Measurements from ENCODE around the gene POLRMT. TPM values are rescaled to one million over a fixed set of nuclear protein-coding genes. Genes with fewer than 3 reads are reported as not detected.

POLRMT gene
- total and polyA plus RNA-seq, 4 donors = 16.0 to 41.4 (median 35.1) TPM

DNA sequence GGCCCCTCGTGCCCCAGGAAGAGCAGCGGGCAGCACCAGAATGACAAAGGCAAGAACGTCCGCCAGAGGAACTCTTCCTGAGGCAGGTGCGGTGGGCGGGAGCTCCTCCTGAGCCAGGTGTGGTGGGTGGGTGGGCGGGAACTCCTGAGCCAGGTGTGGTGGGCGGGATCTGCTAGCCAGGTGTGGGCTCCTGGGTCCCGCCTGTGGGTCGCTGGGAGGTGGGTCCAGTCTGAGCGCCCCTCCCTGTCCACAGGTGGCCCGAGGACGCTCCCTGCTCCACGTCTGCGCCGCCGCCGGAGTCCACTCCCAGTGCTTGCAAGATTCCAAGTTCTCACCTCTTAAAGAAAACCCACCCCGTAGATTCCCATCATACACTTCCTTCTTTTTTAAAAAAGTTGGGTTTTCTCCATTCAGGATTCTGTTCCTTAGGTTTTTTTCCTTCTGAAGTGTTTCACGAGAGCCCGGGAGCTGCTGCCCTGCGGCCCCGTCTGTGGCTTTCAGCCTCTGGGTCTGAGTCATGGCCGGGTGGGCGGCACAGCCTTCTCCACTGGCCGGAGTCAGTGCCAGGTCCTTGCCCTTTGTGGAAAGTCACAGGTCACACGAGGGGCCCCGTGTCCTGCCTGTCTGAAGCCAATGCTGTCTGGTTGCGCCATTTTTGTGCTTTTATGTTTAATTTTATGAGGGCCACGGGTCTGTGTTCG is 50.7 kb downstream of the POLRMT start (continued):
- TF ChIP-seq HNF4A (conservative IDR thresholded peaks at IDR 0.05) = no peak

DNA sequence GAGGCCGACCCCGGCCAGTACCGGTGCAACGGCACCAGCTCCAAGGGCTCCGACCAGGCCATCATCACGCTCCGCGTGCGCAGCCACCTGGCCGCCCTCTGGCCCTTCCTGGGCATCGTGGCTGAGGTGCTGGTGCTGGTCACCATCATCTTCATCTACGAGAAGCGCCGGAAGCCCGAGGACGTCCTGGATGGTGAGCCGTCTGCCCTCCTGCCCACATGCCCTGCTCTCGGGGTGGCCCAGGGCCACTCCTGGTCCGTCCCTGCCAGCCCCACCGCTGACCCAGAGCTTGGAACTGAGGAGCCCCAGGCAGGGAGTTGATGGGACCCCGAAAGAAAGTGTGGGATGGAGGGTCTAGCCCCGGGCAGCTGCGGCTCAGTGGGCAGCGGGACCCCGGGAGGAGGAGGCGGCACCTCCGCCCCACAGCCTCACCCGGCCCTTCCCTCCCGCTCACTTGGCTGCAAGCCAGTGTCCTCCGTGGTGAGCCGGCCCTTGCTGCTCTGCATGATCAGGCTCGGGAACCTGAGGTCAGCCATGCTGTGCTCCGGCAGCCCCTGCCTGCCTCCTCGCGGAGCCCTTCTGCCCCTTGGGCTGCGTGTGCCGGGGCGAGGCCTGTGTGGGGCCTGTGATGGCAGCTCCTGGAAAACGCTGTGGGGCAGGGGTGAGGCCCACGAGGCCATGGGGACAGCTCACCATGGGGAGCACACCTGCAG is 51.8 kb downstream of the POLRMT start:
- Histone ChIP-seq H3K4me3 (ENCODE audit: low read depth in 1 of 3, low read length in 3 of 3) (no peak overlapping the region), H3K9ac (ENCODE audit: low read depth in 1 of 2, low read length in 2 of 2) (no peak overlapping the region), H3K4me1 (ENCODE audit: control insufficient read depth in 4 of 4, insufficient read depth in 4 of 4, low read length in 3 of 4) (peaks cover 0 to 3% (median 3%) of the 10 kb centered on the region in 4 donors), H3K9me3 (ENCODE audit: control insufficient read depth in 4 of 4, low read length in 3 of 4) (no peaks in the 10 kb centered on the region), H3K27ac (ENCODE audit: low read depth in 1 of 2, low read length in 2 of 2) (no peak overlapping the region), H3K36me3 (ENCODE audit: control insufficient read depth in 4 of 4, insufficient read depth in 3 of 4, low read depth in 1 of 4, low read length in 3 of 4) (peaks cover 9 to 24% (median 13%) of the 10 kb centered on the region in 4 donors), H3K27me3 (ENCODE audit: control insufficient read depth in 4 of 4, insufficient read depth in 4 of 4, low read length in 3 of 4) (no peaks in the 10 kb centered on the region)
- WGBS = 93% methylated on average over 40 of the region's 40 CpGs
- TF ChIP-seq NR2F2 (IDR thresholded peaks at IDR 0.05) (no peak), GABPA (IDR thresholded peaks at IDR 0.05 in 1 of 2, conservative IDR thresholded peaks at IDR 0.05 in 1 of 2) (no peak), HNF4A (conservative IDR thresholded peaks at IDR 0.05) (no peak), EGR1 (IDR thresholded peaks at IDR 0.05; ENCODE audit: low read depth in 2 of 2) (no peak), REST (IDR thresholded peaks at IDR 0.05) (no peak), FOXA2 (IDR thresholded peaks at IDR 0.05) (no peak), RAD21 (IDR thresholded peaks at IDR 0.05) (no peak), FOXA1 (IDR thresholded peaks at IDR 0.05) (no peak), JUND (IDR thresholded peaks at IDR 0.05) (no peak), HNF4G (IDR thresholded peaks at IDR 0.05) (no peak)
- DNase-seq (ENCODE audit: low spot score) = no peak

- Histone ChIP-seq H3K36me3 (ENCODE audit: control insufficient read depth in 4 of 4, insufficient read depth in 3 of 4, low read depth in 1 of 4, low read length in 3 of 4) (peaks cover 9 to 24% (median 13%) of the 10 kb centered on the region in 4 donors), H3K4me3 (ENCODE audit: low read depth in 1 of 3, low read length in 3 of 3) (no peak overlapping the region), H3K4me1 (ENCODE audit: control insufficient read depth in 4 of 4, insufficient read depth in 4 of 4, low read length in 3 of 4) (peaks cover 9 to 11% (median 10%) of the 10 kb centered on the region in 4 donors), H3K9me3 (ENCODE audit: control insufficient read depth in 4 of 4, low read length in 3 of 4) (no peaks in the 10 kb centered on the region), H3K27ac (ENCODE audit: low read depth in 1 of 2, low read length in 2 of 2) (no peak overlapping the region), H3K9ac (ENCODE audit: low read depth in 1 of 2, low read length in 2 of 2) (no peak overlapping the region), H3K27me3 (ENCODE audit: control insufficient read depth in 4 of 4, insufficient read depth in 4 of 4, low read length in 3 of 4) (no peaks in the 10 kb centered on the region)
- TF ChIP-seq YY1 (IDR thresholded peaks at IDR 0.05) (no peak), EGR1 (IDR thresholded peaks at IDR 0.05; ENCODE audit: low read depth in 2 of 2) (no peak), JUND (IDR thresholded peaks at IDR 0.05) (no peak), GABPA (IDR thresholded peaks at IDR 0.05 in 1 of 2, conservative IDR thresholded peaks at IDR 0.05 in 1 of 2) (no peak), FOXA1 (IDR thresholded peaks at IDR 0.05) (no peak), REST (IDR thresholded peaks at IDR 0.05) (no peak), CTCF (IDR thresholded peaks at IDR 0.05; ENCODE audit: low read depth, low read length, missing input control) (no peak), TAF1 (conservative IDR thresholded peaks at IDR 0.05) (no peak), RAD21 (IDR thresholded peaks at IDR 0.05) (no peak)
- TF ChIP-seq, protein P1, sequence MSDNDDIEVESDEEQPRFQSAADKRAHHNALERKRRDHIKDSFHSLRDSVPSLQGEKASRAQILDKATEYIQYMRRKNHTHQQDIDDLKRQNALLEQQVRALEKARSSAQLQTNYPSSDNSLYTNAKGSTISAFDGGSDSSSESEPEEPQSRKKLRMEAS (IDR thresholded peaks at IDR 0.05) = no peak
- TF ChIP-seq, protein P2, sequence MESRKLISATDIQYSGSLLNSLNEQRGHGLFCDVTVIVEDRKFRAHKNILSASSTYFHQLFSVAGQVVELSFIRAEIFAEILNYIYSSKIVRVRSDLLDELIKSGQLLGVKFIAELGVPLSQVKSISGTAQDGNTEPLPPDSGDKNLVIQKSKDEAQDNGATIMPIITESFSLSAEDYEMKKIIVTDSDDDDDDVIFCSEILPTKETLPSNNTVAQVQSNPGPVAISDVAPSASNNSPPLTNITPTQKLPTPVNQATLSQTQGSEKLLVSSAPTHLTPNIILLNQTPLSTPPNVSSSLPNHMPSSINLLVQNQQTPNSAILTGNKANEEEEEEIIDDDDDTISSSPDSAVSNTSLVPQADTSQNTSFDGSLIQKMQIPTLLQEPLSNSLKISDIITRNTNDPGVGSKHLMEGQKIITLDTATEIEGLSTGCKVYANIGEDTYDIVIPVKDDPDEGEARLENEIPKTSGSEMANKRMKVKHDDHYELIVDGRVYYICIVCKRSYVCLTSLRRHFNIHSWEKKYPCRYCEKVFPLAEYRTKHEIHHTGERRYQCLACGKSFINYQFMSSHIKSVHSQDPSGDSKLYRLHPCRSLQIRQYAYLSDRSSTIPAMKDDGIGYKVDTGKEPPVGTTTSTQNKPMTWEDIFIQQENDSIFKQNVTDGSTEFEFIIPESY (IDR thresholded peaks at IDR 0.05) = no peak
- TF ChIP-seq, protein P3, sequence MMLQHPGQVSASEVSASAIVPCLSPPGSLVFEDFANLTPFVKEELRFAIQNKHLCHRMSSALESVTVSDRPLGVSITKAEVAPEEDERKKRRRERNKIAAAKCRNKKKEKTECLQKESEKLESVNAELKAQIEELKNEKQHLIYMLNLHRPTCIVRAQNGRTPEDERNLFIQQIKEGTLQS (IDR thresholded peaks at IDR 0.05) = no peak
- WGBS = 93% methylated on average over 22 of the region's 22 CpGs
- DNase-seq (ENCODE audit: low spot score) = no peak
These were observed 53.0 kb downstream of the POLRMT start for GRCh38 chr19:580274-580835.

Measured in liver (tissue), 9 donors.